ENCODE measurements around the gene PHETA1. TPM values are rescaled to one million over a fixed set of nuclear protein-coding genes. Genes with fewer than 3 reads are reported as not detected.
"Not testable (repeated sequence)": the region's sequence is repeated elsewhere in the genome, so short reads cannot be mapped to it uniquely, and the experiment has no call there.

PHETA1 gene
- total and polyA plus RNA-seq, 4 experiments from 2014 or later, result 0.24 to 6.4 (median 3.1) TPM

DNA sequence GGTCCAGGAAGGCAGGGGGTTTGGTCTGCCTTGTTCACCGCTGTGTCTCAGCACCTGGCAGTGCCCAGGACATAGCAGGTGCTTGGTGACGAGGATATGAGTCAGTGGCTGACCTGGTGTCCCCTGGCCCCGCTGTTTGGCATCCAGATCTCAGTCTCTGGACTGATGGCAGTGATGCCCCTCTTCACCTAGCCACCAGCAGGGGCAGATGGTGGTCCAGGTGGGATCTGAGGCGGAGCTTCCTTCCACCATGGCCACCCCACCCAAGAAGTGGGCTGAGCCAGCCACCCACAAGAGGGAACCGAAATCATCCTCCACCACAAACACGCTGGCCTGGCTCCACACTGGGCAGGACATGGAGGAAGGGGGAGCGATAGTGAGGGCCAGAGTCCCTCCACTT lies 20.7 kb upstream of the PHETA1 start:
- CTCF ChIA-PET (ENCODE audit: partially characterized antibody), result interaction anchor here (1.6 kb wide), 1 partner anchor 9 kb away, joined by 4 read pairs; no protein-coding TSS in a partner anchor
- no peaks in the 10 kb centered on the region for H3K27me3 ChIP-seq (ENCODE audit: insufficient read depth, low read length)
- Mint-ChIP-seq H3K27ac (no peak overlapping the region), H3K4me3 (no peak overlapping the region), H3K27me3 (no peaks in the 10 kb centered on the region), H3K36me3 (no peaks in the 10 kb centered on the region), H3K4me1 (peaks cover 0 to 1% (median 0%) of the 10 kb centered on the region in 4 donors), H3K9me3 (no peaks in the 10 kb centered on the region)
- no peak for DNase-seq
- no peaks in the 10 kb centered on the region for H3K4me1 ChIP-seq (ENCODE audit: insufficient read depth, low read length)
- H3K9me3 ChIP-seq (ENCODE audit: control insufficient read depth in 1 of 2, low read length in 2 of 2), result no peaks in the 10 kb centered on the region
- H3K27ac ChIP-seq (ENCODE audit: low read depth, low read length), result no peak overlapping the region
- POLR2A ChIA-PET (ENCODE audit: partially characterized antibody), result no interaction called here
- intact Hi-C loops (cut with micrococcal nuclease), result no loop called here
- H3K36me3 ChIP-seq (ENCODE audit: insufficient read depth, low read length), result no peaks in the 10 kb centered on the region
- no peak overlapping the region for H3K4me3 ChIP-seq (ENCODE audit: low read length in 2 of 2)

DNA sequence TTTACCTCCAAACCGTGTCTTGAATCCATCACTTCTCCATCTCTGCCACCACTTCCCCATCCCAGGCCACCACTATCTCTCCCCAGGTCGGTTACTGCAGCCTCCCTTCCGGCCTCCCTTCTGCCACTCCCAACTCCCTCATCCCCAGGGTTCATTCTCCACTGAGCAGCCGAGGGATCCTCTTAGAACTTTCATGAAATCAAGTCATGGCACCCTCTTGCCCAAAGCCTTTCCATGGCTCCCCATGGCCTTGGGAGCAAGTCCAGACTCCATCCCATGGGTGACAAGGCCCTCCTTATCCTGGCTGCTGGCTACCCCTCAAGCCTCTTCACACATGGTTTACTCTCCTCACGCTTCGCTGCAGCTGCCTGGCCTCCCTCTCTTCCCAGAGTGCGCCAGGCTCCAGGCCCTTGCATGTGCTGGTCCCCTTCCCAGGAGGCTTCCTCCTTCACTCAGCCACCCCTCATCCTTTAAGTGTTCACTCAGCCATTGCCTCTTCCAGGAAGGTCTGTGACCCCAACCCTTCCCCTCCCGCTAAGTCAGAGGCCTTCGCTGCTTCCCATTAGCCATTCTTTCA lies 18.9 kb upstream of the PHETA1 start:
- ChIA-PET POLR2A (ENCODE audit: partially characterized antibody) (no interaction called here), CTCF (ENCODE audit: partially characterized antibody) (no interaction called here)
- Histone ChIP-seq H3K36me3 (ENCODE audit: insufficient read depth, low read length) (no peaks in the 10 kb centered on the region), H3K4me3 (ENCODE audit: low read length in 2 of 2) (no peak overlapping the region), H3K9me3 (ENCODE audit: control insufficient read depth in 1 of 2, low read length in 2 of 2) (no peaks in the 10 kb centered on the region), H3K27me3 (ENCODE audit: insufficient read depth, low read length) (no peaks in the 10 kb centered on the region), H3K4me1 (ENCODE audit: insufficient read depth, low read length) (no peaks in the 10 kb centered on the region), H3K27ac (ENCODE audit: low read depth, low read length) (no peak overlapping the region)
- peaks cover 0 to 4% (median 0%) of the 10 kb centered on the region in 4 donors for H3K4me1 Mint-ChIP-seq
- H3K4me3 Mint-ChIP-seq, result no peak overlapping the region
- H3K27ac Mint-ChIP-seq, result peak overlapping the region in 1 of 7 donors; percentile 28
- H3K36me3 Mint-ChIP-seq, result no peaks in the 10 kb centered on the region
- intact Hi-C loops (cut with micrococcal nuclease), result no loop called here
- DNase-seq, result no peak
- no peaks in the 10 kb centered on the region for H3K9me3 Mint-ChIP-seq
- H3K27me3 Mint-ChIP-seq, result no peaks in the 10 kb centered on the region

DNA sequence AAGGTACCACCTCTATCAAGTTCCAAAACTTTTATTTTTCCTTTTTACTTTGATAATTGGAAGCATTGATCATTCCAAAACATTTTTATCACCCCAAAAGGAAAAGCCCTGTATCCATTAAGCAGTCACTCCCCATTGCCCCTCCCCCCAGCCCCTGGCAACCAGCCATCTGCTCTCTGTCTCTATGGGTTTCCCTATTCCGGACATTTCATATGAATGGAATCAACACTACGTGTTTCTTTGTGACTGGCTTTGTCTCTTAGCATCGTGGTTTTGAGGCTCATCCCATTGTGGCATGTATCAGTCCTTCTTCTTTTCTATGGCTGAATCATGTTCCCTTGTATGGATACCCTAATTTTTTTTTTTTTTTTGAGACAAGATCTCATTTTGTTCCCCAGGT lies 18.0 kb upstream of the PHETA1 start:
- ChIA-PET CTCF (ENCODE audit: partially characterized antibody) (interaction anchor here (0.6 to 2.3 kb wide), 2 partner anchors 10 to 17 kb away, joined by 3 to 17 read pairs; no protein-coding TSS in a partner anchor), POLR2A (ENCODE audit: partially characterized antibody) (no interaction called here)
- H3K27ac ChIP-seq (ENCODE audit: low read depth, low read length), result no peak overlapping the region
- no peak overlapping the region for H3K27ac Mint-ChIP-seq
- H3K4me1 ChIP-seq (ENCODE audit: insufficient read depth, low read length), result no peaks in the 10 kb centered on the region
- H3K36me3 ChIP-seq (ENCODE audit: insufficient read depth, low read length), result no peaks in the 10 kb centered on the region
- no peak for DNase-seq
- H3K4me3 Mint-ChIP-seq, result no peak overlapping the region
- H3K36me3 Mint-ChIP-seq, result no peaks in the 10 kb centered on the region
- H3K9me3 Mint-ChIP-seq, result no peaks in the 10 kb centered on the region
- H3K4me1 Mint-ChIP-seq, result peaks cover 0 to 4% (median 0%) of the 10 kb centered on the region in 4 donors
- H3K4me3 ChIP-seq (ENCODE audit: low read length in 2 of 2), result no peak overlapping the region
- intact Hi-C loops (cut with micrococcal nuclease), result no loop called here
- no peaks in the 10 kb centered on the region for H3K9me3 ChIP-seq (ENCODE audit: control insufficient read depth in 1 of 2, low read length in 2 of 2)
- no peaks in the 10 kb centered on the region for H3K27me3 Mint-ChIP-seq
- no peaks in the 10 kb centered on the region for H3K27me3 ChIP-seq (ENCODE audit: insufficient read depth, low read length)

DNA sequence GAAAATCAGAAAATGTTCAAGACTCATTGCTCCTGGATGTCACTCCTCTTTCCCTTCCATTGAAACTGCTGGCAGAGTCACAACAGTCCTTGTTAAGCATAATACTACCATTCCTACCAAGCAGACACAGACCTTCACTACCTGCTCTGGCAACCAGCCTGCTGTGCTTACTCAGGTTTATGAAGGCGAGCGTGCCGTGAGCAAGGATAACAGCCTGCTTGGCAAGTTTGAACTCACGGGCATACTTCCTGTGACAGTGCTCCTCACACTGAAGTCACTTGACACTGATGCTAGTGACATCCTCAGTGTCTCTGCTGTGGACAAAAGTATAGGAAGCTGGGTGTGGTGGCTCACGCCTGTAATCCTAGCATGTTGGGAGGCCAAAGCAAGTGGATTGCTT lies 15.7 kb upstream of the PHETA1 start:
- Mint-ChIP-seq H3K27ac (peak overlapping the region in 1 of 7 donors; percentile 8), H3K36me3 (no peaks in the 10 kb centered on the region), H3K9me3 (no peaks in the 10 kb centered on the region), H3K4me1 (peaks cover 0 to 4% (median 0%) of the 10 kb centered on the region in 4 donors), H3K4me3 (no peak overlapping the region), H3K27me3 (peaks cover 1 to 2% of the 10 kb centered on the region in 2 donors)
- POLR2A ChIA-PET (ENCODE audit: partially characterized antibody), result no interaction called here
- Histone ChIP-seq H3K27me3 (ENCODE audit: insufficient read depth, low read length) (no peaks in the 10 kb centered on the region), H3K9me3 (ENCODE audit: control insufficient read depth in 1 of 2, low read length in 2 of 2) (no peaks in the 10 kb centered on the region), H3K4me3 (ENCODE audit: low read length in 2 of 2) (no peak overlapping the region), H3K4me1 (ENCODE audit: insufficient read depth, low read length) (no peaks in the 10 kb centered on the region), H3K36me3 (ENCODE audit: insufficient read depth, low read length) (no peaks in the 10 kb centered on the region), H3K27ac (ENCODE audit: low read depth, low read length) (no peak overlapping the region)
- DNase-seq, result no peak
- CTCF ChIA-PET (ENCODE audit: partially characterized antibody), result interaction anchor here (2.2 to 2.3 kb wide), 2 partner anchors 12 kb away, joined by 11 to 17 read pairs; no protein-coding TSS in a partner anchor
- intact Hi-C loops (cut with micrococcal nuclease), result no loop called here

DNA sequence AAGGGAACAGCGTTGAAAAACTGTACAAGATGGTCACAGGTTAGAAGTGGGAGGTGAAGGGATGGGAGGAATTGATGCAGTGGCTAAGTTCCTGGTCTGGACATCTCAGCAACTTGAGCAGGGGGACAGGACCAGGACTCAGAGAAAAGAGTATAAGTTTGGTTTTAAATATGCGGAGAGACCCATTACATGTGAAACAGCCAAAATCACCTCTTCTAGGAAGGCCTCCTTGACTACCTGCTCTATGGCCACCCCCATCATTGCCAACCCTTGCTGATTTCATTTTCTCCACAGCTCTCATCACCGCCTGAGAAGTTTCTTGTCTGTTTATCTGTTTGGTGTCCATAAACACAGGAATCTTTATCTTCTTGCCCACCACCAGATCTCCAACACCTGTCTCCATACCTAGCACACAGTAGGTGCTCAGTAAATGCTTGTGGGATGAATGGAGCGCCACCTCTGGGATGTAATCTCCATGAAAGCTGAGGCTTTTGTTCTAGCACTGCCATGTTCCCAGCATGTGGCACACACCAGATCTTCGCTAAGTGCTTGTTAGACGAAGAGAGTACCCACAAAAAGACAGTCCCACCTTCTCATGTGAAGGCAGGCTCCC lies 11.2 kb upstream of the PHETA1 start:
- H3K27me3 ChIP-seq (ENCODE audit: insufficient read depth, low read length), result no peaks in the 10 kb centered on the region
- no peak overlapping the region for H3K4me3 Mint-ChIP-seq
- H3K36me3 Mint-ChIP-seq, result no peaks in the 10 kb centered on the region
- H3K27ac Mint-ChIP-seq, result no peak overlapping the region
- H3K36me3 ChIP-seq (ENCODE audit: insufficient read depth, low read length), result no peaks in the 10 kb centered on the region
- intact Hi-C loops (cut with micrococcal nuclease), result no loop called here
- no peak overlapping the region for H3K4me3 ChIP-seq (ENCODE audit: low read length in 2 of 2)
- no peaks in the 10 kb centered on the region for H3K9me3 ChIP-seq (ENCODE audit: control insufficient read depth in 1 of 2, low read length in 2 of 2)
- ChIA-PET CTCF (ENCODE audit: partially characterized antibody) (interaction anchor here (0.7 kb wide), 1 partner anchor 14 kb away, joined by 3 read pairs; no protein-coding TSS in a partner anchor), POLR2A (ENCODE audit: partially characterized antibody) (no interaction called here)
- H3K27me3 Mint-ChIP-seq, result peaks cover 1 to 6% of the 10 kb centered on the region in 2 donors
- DNase-seq, result no peak
- H3K4me1 ChIP-seq (ENCODE audit: insufficient read depth, low read length), result no peaks in the 10 kb centered on the region
- no peak overlapping the region for H3K27ac ChIP-seq (ENCODE audit: low read depth, low read length)
- peaks cover 0 to 6% (median 2%) of the 10 kb centered on the region in 8 donors for H3K9me3 Mint-ChIP-seq
- H3K4me1 Mint-ChIP-seq, result peaks cover 0 to 4% (median 0%) of the 10 kb centered on the region in 4 donors

DNA sequence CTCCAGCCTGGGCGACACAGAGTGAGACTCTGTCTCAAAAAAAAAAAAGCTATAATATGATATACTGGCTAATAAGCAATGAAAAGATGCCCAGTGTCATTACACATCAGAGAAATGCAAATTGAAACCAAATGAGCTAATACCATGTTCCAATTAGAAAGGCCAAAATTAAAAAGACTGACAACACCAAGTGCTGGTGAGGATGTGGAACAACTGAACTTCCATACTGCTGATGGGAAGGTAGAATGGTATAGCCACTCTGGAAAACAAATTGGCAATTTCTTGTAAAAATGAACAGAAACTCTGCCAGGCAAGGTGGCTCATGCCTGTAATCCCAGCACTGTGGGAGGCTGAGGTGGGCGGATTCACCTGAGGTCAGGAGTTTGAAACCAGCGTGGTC lies 8.5 kb upstream of the PHETA1 start:
- Mint-ChIP-seq H3K4me1 (no peaks in the 10 kb centered on the region), H3K27me3 (peaks cover 1 to 9% of the 10 kb centered on the region in 2 donors), H3K27ac (no peak overlapping the region), H3K4me3 (no peak overlapping the region), H3K9me3 (peaks cover 0 to 6% (median 2%) of the 10 kb centered on the region in 8 donors), H3K36me3 (no peaks in the 10 kb centered on the region)
- ChIA-PET CTCF (ENCODE audit: partially characterized antibody) (interaction anchor here (1.3 kb wide), 1 partner anchor 19 kb away, joined by 5 read pairs; no protein-coding TSS in a partner anchor), POLR2A (ENCODE audit: partially characterized antibody) (no interaction called here)
- Histone ChIP-seq H3K4me3 (ENCODE audit: low read length in 2 of 2) (no peak overlapping the region), H3K4me1 (ENCODE audit: insufficient read depth, low read length) (no peaks in the 10 kb centered on the region), H3K9me3 (ENCODE audit: control insufficient read depth in 1 of 2, low read length in 2 of 2) (no peaks in the 10 kb centered on the region), H3K36me3 (ENCODE audit: insufficient read depth, low read length) (no peaks in the 10 kb centered on the region), H3K27me3 (ENCODE audit: insufficient read depth, low read length) (no peaks in the 10 kb centered on the region), H3K27ac (ENCODE audit: low read depth, low read length) (no peak overlapping the region)
- intact Hi-C loops (cut with micrococcal nuclease), result no loop called here
- no peak for DNase-seq

DNA sequence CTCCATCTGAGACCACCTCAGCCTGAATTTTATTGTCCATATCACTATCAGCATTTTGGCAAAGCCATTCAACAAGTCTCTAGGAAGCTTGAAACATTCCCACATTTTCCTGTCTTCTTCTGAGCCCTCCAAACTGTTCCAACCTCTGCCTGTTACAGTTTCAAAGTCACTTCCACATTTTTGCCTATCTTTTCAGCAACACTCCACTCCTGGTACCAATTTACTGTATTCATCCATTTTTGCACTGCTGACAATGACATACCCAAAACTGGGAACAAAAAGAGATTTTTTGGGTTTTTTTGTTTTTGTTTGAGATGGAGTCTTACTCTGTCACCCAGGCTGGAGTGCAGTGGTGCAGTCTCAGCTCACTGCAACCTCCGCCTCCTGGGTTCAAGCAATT lies 4.3 kb upstream of the PHETA1 start:
- H3K27me3 ChIP-seq (ENCODE audit: insufficient read depth, low read length); CTCF ChIA-PET (ENCODE audit: partially characterized antibody); H3K4me3 ChIP-seq (ENCODE audit: low read length in 2 of 2); H3K4me3 Mint-ChIP-seq; intact Hi-C loops (cut with micrococcal nuclease); H3K27me3 Mint-ChIP-seq; H3K9me3 Mint-ChIP-seq; POLR2A ChIA-PET (ENCODE audit: partially characterized antibody); H3K9me3 ChIP-seq (ENCODE audit: control insufficient read depth in 1 of 2, low read length in 2 of 2); H3K36me3 ChIP-seq (ENCODE audit: insufficient read depth, low read length); DNase-seq; H3K36me3 Mint-ChIP-seq; H3K27ac ChIP-seq (ENCODE audit: low read depth, low read length): not testable (repeated sequence)
- peak overlapping the region in 1 of 7 donors; percentile 69 for H3K27ac Mint-ChIP-seq
- H3K4me1 ChIP-seq (ENCODE audit: insufficient read depth, low read length), result peaks cover 12% of the 10 kb centered on the region
- H3K4me1 Mint-ChIP-seq, result peaks cover 3 to 12% (median 6%) of the 10 kb centered on the region in 4 donors
